IPS DF 4.7 (cell line): ENCODE measurements around the gene PTDSS2.
"Not testable (repeated sequence)": the region's sequence is repeated elsewhere in the genome, so short reads cannot be mapped to it uniquely, and the experiment has no call there.

Experiments used
- DNase-seq: peaks from one replicate; pipeline ENCODE4 v3.0.0-alpha.2; 2013; ENCODE audit warnings: low spot score; ENCODE audit errors: extremely low read depth

Gene PTDSS2

DNA sequence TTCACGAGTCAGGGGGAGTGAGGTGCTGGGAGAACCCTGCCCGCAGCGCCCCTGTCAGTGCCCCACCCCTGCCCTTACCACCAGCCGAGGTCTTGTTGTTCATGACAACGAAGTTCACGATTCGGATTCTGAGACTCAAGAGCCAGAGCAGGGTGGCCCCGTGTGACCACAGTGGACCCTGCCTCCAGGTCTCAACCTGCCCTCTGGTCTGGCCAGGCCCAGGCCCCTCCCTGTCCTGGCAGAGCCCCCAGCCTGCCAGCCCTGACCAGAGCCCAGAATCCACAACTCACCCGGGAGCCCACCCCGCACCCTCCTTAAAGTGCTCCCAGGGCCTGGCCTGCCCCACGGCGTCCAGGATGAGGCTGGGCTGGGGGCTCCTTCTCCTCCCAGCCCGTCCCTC is 18.2 kb upstream of the PTDSS2 start:
- no peak for DNase-seq

DNA sequence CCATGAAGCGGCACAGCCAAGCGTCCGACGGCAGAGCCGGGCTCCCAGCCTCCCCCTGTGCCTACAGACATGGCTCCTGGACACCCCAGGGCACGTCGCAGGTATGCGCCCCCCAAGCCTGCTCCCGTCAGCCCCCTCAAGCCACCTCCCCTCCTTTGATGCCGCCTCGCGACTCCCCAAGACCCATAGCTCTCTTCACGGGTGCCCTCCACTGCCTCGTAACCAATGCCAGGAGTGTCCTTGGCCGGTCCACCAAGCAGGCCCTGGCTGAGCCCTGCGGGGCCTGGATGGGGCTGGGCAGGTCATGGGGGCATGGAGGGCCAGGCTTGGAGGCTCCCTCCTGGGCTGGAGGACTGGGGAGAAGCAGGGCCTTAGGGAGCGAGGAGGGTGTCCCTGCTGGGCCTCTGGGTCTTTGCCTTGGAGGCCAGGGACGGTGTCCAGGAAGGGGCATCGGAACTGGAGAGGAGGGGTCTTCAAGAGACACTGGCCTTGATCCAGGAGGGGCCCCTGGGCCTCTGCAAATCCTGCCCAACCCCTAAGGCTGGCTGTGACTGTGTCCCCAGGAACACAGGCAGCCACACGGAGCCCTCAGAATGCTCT is 17.5 kb upstream of the PTDSS2 start:
- no peak for DNase-seq

DNA sequence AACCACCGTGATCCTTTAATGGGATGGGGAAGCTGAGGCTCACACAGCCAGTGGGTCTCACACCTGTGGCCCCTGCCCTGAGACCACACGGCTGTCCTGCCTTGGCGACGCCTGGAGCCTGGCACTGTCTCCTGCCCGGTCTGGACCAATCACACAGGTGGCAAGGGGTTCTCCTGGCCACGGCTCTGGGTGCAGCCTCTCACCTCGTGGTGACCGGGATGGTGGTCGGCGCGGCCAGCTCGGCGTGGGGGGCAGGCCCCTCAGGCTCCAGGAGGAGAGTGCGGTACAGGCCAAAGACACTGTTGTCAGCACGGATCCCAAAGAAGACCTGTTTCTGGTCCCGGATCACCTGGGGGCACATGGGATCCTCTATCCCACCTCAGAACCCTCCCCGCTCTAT is 17.0 kb upstream of the PTDSS2 start:
- no peak for DNase-seq

DNA sequence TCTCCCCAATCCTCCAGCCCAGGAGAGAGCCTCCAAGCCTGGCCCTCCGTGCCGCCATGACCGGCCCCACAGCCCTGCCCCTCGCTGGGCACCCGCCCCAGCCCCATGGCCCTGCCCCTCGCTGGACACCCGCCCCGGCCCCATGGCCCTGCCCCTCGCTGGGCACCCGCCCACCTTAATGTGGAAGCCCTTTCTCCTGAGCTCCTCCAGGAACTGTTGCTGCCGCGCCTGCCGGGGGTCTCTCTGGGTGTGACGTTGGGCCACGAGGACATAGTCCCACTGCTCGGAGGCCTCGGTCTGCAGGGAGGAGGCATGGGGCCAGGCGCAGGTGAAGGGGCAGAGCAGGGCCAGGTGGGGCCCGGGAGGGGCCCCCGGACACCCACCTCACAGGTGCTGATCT is 16.4 kb upstream of the PTDSS2 start:
- no peak for DNase-seq

DNA sequence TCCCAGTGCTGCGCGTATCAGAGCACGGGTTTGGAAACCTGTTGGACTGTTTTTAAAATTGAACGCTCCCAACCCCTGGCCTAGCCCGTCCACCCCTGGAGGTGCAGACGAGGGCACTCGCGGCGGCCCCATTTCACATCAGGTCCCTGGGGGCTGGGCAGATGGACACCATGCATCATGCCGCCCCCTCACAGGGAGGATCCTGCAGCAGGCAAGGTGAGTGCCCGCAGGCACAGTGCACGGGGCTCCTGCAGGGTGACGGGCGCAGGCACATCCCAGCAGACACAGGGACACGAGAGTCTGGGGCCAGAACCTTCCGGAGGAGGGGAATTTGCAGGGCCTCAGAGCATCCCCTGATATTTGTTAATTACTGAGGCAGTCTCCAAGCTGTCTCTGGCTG is 15.6 kb upstream of the PTDSS2 start:
- no peak for DNase-seq

DNA sequence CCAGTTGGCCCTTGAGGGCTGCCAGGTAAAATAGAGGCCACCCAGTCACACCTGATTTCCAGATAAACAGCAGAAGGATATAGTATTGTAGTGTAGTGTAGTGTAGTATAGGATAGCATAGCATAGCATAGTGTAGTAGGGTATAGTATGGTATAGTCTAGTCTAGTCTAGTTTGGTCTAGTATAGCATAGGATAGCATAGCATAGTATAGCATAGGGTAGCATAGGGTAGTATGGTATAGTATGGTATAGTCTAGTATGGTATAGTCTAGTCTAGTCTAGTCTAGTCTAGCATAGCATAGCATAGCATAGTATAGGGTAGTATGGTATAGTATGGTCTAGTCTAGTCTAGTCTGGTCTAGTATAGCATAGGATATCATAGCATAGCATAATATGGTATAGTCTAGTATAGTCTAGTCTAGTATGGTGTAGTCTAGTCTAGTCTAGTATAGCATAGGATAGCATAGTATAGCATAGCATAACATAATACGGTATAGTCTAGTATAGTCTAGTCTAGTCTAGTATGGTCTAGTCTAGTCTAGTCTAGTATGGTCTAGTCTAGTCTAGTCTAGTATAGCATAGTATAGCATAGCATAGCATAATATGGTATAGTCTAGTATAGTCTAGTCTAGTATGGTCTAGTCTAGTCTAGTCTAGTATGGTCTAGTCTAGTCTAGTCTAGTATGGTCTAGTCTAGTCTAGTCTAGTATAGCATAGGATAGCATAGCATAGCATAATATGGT is 14.9 kb upstream of the PTDSS2 start:
- DNase-seq = not testable (repeated sequence)

DNA sequence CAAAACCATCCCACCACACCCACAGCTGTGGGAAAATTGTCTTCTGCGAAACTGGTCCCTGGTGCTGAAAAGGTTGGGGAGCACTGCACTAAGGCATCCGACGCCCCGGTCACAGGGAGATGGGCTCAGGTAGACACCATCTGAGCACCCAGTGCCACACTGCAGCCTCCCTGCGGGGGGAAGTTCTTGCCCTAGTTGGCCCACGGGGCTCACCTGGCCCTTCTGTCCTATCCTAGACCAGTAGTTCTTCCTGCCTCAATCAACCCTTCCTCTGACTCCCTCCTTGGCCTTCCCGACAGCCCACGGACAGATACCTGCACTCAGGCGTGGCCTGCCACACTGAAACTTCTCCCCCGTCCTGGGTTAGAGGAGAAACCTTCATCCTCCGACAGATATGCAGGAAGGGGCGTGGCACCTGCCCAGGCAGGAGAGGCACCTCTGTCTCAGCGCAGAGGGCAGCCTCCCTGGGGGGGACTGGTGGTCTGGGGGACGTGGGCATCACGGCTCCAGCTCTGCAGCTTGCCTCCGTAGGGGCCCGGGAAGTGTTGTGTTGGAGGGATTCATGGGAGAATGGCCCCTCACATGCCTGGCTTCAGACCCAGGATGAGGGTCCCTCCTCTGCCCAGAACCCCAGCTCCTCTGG is 12.7 kb upstream of the PTDSS2 start:
- no peak for DNase-seq

DNA sequence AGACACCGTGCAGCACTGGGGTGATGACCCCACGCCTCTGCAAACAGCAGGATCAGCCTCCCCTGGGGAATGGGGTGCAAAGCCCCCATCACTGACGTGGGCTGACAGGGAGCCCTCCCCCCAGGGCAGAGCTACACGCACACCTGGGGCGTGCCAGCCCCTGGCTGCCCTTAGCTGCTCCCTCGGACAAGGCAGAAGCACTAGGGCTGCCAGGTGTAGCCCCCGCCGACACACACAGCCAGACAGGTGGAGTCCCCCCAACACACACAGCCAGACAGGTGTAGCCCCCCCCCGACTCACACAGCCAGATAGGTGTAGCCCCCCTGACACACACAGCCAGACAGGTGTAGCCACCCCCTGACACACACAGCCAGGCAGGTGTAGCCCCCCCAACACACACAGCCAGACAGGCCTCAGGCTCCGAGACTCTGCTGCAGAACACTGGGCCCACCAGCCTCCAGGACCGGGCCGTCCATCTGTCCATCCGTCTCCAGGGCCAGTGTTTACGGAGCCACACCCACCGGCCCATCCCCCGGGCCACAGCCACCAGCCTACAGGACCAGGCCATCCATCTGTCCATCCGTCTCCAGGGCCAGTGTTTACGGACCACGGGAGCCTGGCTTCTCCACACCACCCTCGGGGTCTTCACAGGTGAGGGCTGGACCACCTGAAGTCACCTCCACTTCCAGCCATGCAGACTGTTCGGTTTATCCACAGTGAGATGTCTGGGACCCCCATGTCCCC is 11.8 kb upstream of the PTDSS2 start:
- DNase-seq = no peak

DNA sequence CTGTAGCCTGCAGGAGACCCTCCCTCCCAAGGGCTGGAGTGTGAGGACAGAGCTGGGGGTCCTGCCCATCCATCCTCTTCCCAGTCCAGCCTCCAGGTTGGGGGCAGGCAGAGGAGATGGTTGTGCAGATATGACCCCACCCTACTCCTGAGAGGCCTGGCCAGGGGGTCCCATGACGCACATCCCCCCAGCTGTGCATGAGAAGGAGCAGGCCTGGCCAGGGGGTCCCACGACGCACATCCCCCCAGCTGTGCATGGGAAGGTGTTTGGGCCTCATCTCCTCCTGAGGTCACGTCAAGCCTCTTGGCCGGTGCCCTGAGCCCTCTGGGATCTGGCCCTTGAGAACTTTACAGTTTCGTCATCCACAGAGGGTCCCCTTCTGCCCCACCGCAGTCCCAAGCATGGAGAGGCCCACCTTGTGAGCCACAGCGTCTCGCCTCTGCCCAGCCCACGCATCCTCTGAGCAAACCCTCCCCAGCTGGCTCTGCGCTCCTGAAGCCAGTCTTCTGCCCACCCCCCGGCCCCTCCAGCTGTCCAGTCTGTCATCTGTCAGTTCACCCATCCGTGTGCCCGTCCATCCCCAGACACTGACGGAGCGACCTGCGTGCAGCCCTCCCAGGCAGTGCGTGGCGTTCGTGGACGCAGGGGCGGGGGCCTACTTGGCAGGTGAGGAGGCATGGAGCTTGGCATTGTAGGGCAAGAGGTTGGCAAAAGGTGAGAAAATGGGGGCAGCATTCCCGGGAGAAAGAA is 10.6 kb upstream of the PTDSS2 start:
- no peak for DNase-seq

DNA sequence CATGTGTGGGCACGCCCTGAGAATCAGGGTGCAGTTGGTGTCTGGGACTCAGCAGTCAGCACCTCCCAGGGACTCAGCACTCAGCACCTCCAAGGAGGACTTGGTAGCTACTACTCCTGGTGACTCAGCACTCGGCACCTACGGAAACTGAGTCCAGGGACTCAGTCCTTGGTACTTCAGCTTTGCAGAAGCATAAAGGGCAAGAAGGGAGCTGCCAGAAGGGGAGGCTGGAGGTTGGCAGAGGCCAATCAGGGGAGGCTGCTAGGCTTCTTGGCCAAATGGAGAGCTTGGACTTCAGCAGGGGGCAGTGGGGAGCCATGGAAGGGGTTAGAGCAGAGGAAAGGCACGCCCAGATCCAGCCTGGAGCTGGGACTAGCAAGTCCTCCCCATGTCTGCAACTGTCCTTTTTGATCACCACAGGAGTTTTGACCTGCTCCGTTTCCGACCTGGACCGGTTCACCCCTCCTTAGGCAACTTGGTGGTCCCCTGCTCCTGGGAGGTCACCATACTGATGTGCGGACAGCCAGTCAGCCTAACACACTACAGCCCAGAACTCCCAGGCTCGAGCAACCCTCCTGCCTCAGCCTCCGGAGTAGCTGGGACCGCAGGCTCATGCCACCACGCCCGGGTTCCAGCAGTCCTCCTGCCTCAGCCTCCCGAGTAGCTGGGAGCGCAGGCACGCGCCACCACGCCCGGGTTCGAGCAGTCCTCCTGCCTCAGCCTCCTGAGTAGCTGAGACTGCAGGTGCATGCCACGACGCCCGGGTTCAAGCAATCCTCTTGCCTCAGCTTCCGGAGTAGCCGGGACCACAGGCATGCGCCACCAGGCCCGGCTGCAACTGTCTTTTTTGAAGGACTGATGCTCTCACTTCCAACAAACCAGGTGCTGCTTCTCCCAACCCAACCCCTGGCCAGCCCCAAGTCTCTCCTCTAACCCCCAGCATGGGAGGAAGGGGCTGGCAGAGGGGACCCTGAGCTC is 9.7 kb upstream of the PTDSS2 start:
- DNase-seq = no peak

DNA sequence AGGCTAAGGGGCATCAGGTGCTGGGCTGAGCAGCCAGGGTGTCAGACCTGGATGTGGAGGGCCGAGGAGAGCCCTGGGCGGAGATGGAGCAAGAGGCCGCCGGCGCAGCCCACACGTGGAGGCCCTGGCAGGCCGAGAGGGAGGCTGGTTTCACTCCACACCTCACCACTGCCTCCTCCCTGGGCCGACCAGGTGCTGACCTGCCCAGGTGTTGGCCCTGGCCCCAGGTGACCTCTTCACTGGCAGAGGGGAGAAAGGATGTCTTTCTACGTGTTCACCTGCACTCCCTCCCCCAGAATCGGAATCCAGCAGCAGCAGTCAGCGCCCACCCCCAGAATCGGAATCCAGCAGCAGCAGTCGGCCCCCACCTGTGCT is 9.0 kb upstream of the PTDSS2 start:
- no peak for DNase-seq

DNA sequence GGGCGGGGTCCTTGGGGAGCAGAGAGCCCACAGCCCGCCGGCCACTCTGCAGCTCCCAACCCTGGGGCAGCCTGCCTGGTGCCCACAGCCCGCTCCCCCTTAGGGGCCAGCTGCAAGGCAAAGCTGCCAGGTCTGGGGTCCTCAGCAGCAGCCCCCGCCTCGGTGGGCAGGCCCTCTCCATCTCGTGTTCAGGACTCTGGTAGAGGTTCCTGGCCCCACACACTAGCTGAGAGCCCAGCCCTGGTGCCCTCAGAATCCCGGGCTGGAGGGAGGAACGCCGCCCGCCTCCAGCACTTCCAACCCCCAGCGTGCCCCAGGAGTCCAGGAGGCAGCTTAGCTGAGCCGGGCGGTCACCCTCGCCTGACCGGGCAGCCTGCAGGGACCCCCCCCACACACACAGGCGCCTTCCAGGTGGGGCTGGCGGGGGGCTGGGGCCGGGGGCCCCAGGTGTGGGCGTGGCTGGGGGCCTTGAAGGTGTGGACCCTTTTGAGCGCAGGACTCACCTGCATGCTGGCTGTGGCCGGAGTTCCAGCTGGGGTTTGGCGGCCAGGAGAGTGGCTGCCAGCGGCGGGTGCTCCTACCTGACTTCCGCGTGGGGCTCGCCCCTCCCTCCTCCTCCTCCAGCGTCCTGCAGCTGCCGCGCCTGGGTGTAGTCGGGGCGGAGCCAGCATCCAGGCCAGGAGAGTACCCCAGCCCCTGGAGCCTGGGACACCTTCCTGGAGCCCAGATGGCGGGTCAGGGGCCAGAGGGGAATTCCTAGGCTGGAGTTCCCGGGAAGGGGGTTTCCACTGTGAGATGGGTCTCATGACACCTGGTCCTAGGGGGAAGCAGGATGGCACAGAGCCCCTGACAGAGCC is 8.4 kb upstream of the PTDSS2 start, which contains the start of gene ANO9:
ANO9 (minus strand) TSS at position 594 of the 857 bp plus-strand sequence; CDS start at position 509, 85 bp downstream.
- no peak for DNase-seq

DNA sequence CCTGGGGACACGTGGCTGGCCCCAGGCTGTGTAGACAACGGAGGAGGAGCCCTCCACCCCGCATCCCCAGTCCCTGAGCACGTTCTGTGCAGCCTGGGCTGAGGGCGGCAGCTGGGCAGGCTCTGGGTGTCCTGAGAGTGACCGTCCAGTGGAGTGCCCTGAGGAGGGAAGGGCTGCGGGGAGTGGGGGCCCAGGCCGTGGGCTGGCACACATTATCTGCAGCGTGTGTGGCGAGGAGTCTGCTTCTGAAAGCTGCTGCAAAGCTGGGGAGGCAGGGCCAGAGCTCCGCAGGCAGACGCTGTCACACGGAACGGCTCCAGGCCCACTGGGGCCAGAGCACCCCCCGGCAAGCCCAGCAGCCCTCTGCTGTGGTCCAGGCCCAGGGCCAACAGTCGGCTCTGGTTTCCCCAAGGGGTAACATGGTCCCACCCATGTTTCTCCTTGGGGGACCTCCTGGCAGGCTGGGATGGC is 7.4 kb upstream of the PTDSS2 start:
- DNase-seq = no peak

DNA sequence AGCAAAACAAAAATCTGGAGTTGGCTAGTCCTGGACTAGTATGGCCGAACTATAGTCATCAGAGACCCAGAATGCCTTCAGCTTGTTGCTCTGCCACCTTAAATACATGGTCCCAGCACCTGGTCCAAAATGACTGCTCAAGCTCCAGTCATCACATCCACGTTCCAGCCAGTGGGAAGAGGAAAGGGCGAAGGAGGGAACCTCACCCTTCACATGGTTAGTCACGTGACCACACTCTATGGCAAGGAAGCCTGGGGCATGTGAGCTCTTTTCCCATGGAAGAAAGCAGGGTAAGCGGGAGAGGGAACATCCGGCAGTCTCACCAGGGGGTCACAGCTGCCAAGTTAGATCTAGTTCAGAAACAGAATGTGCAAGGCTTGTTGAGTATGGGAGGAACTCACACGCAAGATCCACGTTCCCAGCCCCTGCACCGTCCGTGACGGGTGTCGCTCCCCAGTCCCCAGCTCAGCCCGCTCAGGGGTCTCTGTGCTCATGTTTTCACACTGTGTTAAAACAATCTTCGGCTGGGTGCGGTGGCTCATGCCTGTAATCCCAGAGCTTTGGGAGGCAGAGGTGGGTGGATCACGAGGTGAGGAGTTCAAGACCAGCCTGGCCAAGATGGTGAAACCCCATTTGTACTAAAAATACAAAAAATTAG is 6.4 kb upstream of the PTDSS2 start:
- DNase-seq = no peak

DNA sequence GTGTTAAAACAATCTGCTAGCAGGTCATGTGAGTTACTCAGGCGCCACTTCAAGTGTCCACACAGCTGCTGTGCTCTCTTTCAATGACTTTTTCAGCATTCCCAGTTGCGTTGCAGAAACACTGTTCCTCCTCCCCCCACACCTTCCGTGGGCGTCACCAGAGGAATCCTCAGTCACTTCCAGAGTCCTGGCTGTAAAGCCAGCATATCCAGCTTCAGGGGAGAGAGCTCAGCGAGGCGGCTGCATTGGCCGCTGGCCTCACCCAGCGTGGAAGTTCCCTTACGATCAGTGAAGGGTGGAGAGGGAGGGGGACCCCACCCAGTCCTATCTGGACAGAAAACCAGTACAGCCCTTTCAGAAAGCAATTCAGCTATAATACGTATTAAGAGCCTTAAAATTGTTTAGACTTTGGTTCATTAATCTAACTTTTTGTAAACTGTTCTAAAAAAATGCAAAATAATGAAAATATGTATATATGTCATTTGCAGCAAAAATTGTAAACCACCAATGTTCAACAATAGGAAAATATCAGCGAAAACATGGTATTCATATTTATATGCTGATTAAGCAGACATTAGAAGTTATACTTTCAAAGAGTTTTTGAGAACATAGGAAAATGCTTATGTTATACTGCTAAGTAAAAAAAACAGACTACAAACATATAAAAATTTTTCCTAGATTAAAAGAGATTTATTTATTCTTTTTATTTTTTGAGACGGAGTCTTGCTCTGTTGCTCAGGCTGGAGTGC is 5.5 kb upstream of the PTDSS2 start:
- no peak for DNase-seq

DNA sequence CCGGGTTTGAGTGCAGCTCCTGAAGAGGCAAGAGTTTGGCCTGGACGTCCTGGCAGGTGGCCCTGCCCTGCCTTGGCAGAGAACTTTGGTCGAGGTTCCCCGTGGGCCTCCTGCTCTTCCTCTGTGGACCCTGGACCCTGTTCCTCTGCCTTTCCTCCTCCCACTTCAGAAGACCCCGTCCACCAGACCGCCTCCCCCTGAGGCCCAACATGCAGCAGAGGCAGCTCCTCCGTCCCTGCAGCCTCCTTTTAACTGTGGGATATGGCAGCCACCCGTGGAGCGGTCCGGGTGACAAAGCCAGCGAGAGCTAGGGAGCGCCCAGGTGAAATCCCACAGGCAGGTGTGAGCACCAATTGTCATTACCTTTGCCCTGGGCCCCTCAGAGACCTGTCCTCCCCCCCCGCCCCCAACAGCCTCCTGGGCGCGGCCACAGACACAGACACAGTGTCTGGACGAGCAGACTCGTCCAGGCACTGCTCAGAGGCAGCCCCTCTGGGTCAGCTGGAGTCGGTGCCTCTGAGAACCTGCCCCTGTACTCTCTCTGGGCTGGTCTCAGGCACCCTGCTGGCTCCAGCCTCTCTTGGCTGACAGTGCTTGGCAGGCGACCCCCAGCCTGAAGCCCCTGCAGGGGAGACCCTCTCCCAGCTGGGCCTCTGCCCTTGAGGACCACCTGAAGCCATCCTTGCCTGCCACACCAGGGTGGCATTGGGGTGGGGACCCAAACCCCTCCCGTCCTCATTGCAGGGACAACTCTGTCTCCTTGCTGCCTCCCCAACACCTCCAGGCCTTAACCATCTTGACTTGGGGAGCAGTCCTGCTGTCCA is 4.1 kb upstream of the PTDSS2 start:
- no peak for DNase-seq

DNA sequence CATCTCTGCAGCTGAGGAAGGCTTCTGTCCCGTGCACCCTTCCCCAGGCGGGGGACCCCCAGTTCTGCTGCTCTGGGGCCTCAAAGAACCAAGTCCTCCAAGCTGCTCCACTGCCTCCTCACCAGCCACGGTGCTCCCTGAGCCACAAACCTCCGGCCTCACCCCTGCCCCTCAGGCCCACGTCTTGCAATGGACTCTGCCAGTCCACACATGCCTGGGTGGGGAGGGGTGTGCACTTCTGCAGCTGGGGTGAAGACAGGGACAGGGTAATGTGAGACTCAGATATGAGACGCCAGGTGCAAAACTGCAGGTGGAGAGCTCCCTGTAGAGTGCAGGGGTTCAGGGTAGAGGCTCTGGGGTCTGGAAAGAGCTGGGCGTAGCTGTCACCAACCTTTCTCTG is 3.2 kb upstream of the PTDSS2 start:
- DNase-seq = no peak
